Suprapubic skin (tissue), 4 donors: ENCODE data around the gene ECI2. TPM values are rescaled to one million over a fixed set of nuclear protein-coding genes. Genes with fewer than 3 reads are reported as not detected.
"Not testable (repeated sequence)": the region's sequence is repeated elsewhere in the genome, so short reads cannot be mapped to it uniquely, and the experiment has no call there.

Source experiments
- DNase-seq, 2 donors: peaks; one replicate each; pipeline ENCODE4 v3.0.0-alpha.2; 2019; ENCODE audit warnings: low spot score in 2 of 2
- H3K27ac ChIP-seq: fragments of 200-600 bp; sonication (generic); one replicate; pipeline ENCODE4 v1.5.1; 2019
- H3K27me3 ChIP-seq: fragments of 200-600 bp; sonication (generic); one replicate; pipeline ENCODE4 v1.5.1; 2019
- H3K36me3 ChIP-seq: fragments of 200-600 bp; sonication (generic); one replicate; pipeline ENCODE4 v1.5.1; 2019
- H3K4me1 ChIP-seq: fragments of 200-600 bp; sonication (generic); one replicate; pipeline ENCODE4 v1.5.1; 2019
- H3K4me3 ChIP-seq: fragments of 200-600 bp; sonication (generic); one replicate; pipeline ENCODE4 v1.5.1; 2019; ENCODE audit warnings: mild to moderate bottlenecking
- H3K9me3 ChIP-seq: fragments of 200-600 bp; sonication (generic); one replicate; pipeline ENCODE4 v1.5.1; 2019
- CTCF ChIP-seq, 2 donors: fragments of 200-600 bp in 1 of 2; fragments of 450-650 bp in 1 of 2; sonication (generic) in 1 of 2; IDR thresholded peaks; one replicate each; pipeline ENCODE4 v1.5.1; 2016 to 2019; ENCODE audit warnings: antibody characterized with exemption in 2 of 2, mild to moderate bottlenecking in 1 of 2, moderate library complexity in 1 of 2
- EP300 ChIP-seq: sonication (generic); formaldehyde crosslinking; IDR thresholded peaks from one replicate; pipeline ENCODE4 v1.6.1; 2017; ENCODE audit warnings: antibody characterized with exemption
- POLR2A ChIP-seq, 2 donors: fragments of 450-650 bp; IDR thresholded peaks; one replicate each; pipeline ENCODE4 v1.6.1; 2017; ENCODE audit warnings: antibody characterized with exemption in 2 of 2, mild to moderate bottlenecking in 2 of 2, moderate library complexity in 2 of 2
- POLR2AphosphoS5 ChIP-seq, 3 donors: sonication (generic); formaldehyde crosslinking; IDR thresholded peaks; one replicate each; pipeline ENCODE4 v1.6.1; 2017; ENCODE audit warnings: antibody characterized with exemption in 3 of 3
- WGBS: methylation state at CpG from one replicate; pipeline ENCODE4 v1.1.5; 2018; 5-methylcytosine and 5-hydroxymethylcytosine counted together
- total RNA-seq, 4 donors: library from RNA; depleted of rRNA; stranded (reverse); fragments of >200 nt; gene quantifications; one replicate each; pipeline ENCODE4 v1.1.0, GENCODE V29; 2016

The ECI2 gene
- total RNA-seq, 4 donors from 2014 or later, result 18.5 to 48.8 (median 35.4) TPM

GRCh38 chr6:4124351-4124750, 11.0 kb downstream of the ECI2 start:
- WGBS, result 42% methylated on average over 1 of the region's 1 CpG
- no peak for TF ChIP-seq POLR2A (IDR thresholded peaks at IDR 0.05)
- no peak for TF ChIP-seq CTCF (IDR thresholded peaks at IDR 0.05)
- no peak for TF ChIP-seq POLR2AphosphoS5 (IDR thresholded peaks at IDR 0.05)
- TF ChIP-seq EP300, result no peak
- H3K27ac ChIP-seq, result no peak overlapping the region
- DNase-seq, result no peak
- no peaks in the 10 kb centered on the region for H3K27me3 ChIP-seq
- no peak overlapping the region for H3K4me3 ChIP-seq
- H3K9me3 ChIP-seq, result no peaks in the 10 kb centered on the region
- no peaks in the 10 kb centered on the region for H3K4me1 ChIP-seq
- peaks cover 88% of the 10 kb centered on the region for H3K36me3 ChIP-seq

GRCh38 chr6:4115741-4116140, 19.6 kb downstream of the ECI2 start:
- TF ChIP-seq POLR2A (IDR thresholded peaks at IDR 0.05) (no peak), EP300 (no peak), CTCF (IDR thresholded peaks at IDR 0.05) (no peak), POLR2AphosphoS5 (IDR thresholded peaks at IDR 0.05) (no peak)
- WGBS, result 94% methylated on average over 4 of the region's 4 CpGs
- H3K36me3 ChIP-seq, result peaks cover 59% of the 10 kb centered on the region
- H3K27ac ChIP-seq, result no peak overlapping the region
- H3K27me3 ChIP-seq, result no peaks in the 10 kb centered on the region
- H3K9me3 ChIP-seq, result no peaks in the 10 kb centered on the region
- H3K4me1 ChIP-seq, result no peaks in the 10 kb centered on the region
- H3K4me3 ChIP-seq, result no peak overlapping the region
- no peak for DNase-seq

- no peaks in the 10 kb centered on the region for H3K27me3 ChIP-seq
- peaks cover 43% of the 10 kb centered on the region for H3K36me3 ChIP-seq
- TF ChIP-seq EP300 (no peak), POLR2AphosphoS5 (IDR thresholded peaks at IDR 0.05) (no peak), POLR2A (IDR thresholded peaks at IDR 0.05) (no peak), CTCF (IDR thresholded peaks at IDR 0.05) (no peak)
- H3K4me3 ChIP-seq, result no peak overlapping the region
- H3K27ac ChIP-seq, result no peak overlapping the region
- no peaks in the 10 kb centered on the region for H3K9me3 ChIP-seq
- WGBS, result 89% methylated on average over 3 of the region's 3 CpGs
- DNase-seq, result no peak
- no peaks in the 10 kb centered on the region for H3K4me1 ChIP-seq
Measured at GRCh38 chr6:4114123-4114522, 21.3 kb downstream of the ECI2 start.

- H3K27me3 ChIP-seq, result no peaks in the 10 kb centered on the region
- peaks cover 38% of the 10 kb centered on the region for H3K36me3 ChIP-seq
- H3K4me1 ChIP-seq, result no peaks in the 10 kb centered on the region
- no peak overlapping the region for H3K4me3 ChIP-seq
- TF ChIP-seq POLR2A (IDR thresholded peaks at IDR 0.05) (no peak), POLR2AphosphoS5 (IDR thresholded peaks at IDR 0.05) (no peak), EP300 (no peak), CTCF (IDR thresholded peaks at IDR 0.05) (no peak)
- H3K9me3 ChIP-seq, result no peaks in the 10 kb centered on the region
- no peak for DNase-seq
- no peak overlapping the region for H3K27ac ChIP-seq
Measured at GRCh38 chr6:4113649-4114048, 21.7 kb downstream of the ECI2 start.

GRCh38 chr6:4112366-4112765, 23.0 kb downstream of the ECI2 start:
- Histone ChIP-seq H3K27me3 (no peaks in the 10 kb centered on the region), H3K9me3 (no peaks in the 10 kb centered on the region), H3K36me3 (peaks cover 25% of the 10 kb centered on the region), H3K4me3 (no peak overlapping the region), H3K4me1 (no peaks in the 10 kb centered on the region), H3K27ac (no peak overlapping the region)
- WGBS, result 94% methylated on average over 3 of the region's 3 CpGs
- TF ChIP-seq POLR2A (IDR thresholded peaks at IDR 0.05) (no peak), POLR2AphosphoS5 (IDR thresholded peaks at IDR 0.05) (no peak), CTCF (IDR thresholded peaks at IDR 0.05) (no peak), EP300 (no peak)
- no peak for DNase-seq

- H3K27ac ChIP-seq, result peak overlapping the region; percentile 46
- not testable (repeated sequence) for H3K4me3 ChIP-seq, H3K36me3 ChIP-seq, H3K9me3 ChIP-seq, DNase-seq, H3K4me1 ChIP-seq, H3K27me3 ChIP-seq
- WGBS, result 72% methylated on average over 4 of the region's 4 CpGs
Measured at GRCh38 chr6:4109363-4109815, 26.0 kb downstream of the ECI2 start.
